Measurements from ENCODE around the gene ARHGEF4.
"Not testable (repeated sequence)": the region's sequence is repeated elsewhere in the genome, so short reads cannot be mapped to it uniquely, and the experiment has no call there.

The ARHGEF4 gene

GRCh38 chr2:131063501-131064283 lies 227.0 kb downstream of the ARHGEF4 start:
- Histone ChIP-seq H3K4me3 (ENCODE audit: insufficient read depth, low read depth, low read length) (no peak overlapping the region), H3K36me3 (ENCODE audit: control insufficient read depth, insufficient read depth, low read length) (peaks cover 10% of the 10 kb centered on the region), H3K27me3 (ENCODE audit: control insufficient read depth, insufficient read depth, low read length, poor library complexity, severe bottlenecking) (no peaks in the 10 kb centered on the region), H3K9me3 (ENCODE audit: control insufficient read depth, low read length) (no peaks in the 10 kb centered on the region), H3K27ac (ENCODE audit: insufficient read depth, low read depth, low read length, poor library complexity, severe bottlenecking) (no peak overlapping the region), H3K4me1 (ENCODE audit: control insufficient read depth, insufficient read depth, low read length) (peaks cover 4% of the 10 kb centered on the region)
- WGBS, 2 experiments: 93 to 95% methylated on average over 8 of the region's 11 CpGs

- Histone ChIP-seq H3K36me3 (ENCODE audit: control insufficient read depth, insufficient read depth, low read length) (peaks cover 16% of the 10 kb centered on the region), H3K9me3 (ENCODE audit: control insufficient read depth, low read length) (no peaks in the 10 kb centered on the region), H3K27ac (ENCODE audit: insufficient read depth, low read depth, low read length, poor library complexity, severe bottlenecking) (no peak overlapping the region), H3K27me3 (ENCODE audit: control insufficient read depth, insufficient read depth, low read length, poor library complexity, severe bottlenecking) (no peaks in the 10 kb centered on the region), H3K4me1 (ENCODE audit: control insufficient read depth, insufficient read depth, low read length) (peaks cover 4% of the 10 kb centered on the region), H3K4me3 (ENCODE audit: insufficient read depth, low read depth, low read length) (no peak overlapping the region)
- WGBS, 2 experiments: 90 to 91% methylated on average over 14 of the region's 14 CpGs
These were observed 228.1 kb downstream of the ARHGEF4 start for GRCh38 chr2:131064589-131065512.

- Histone ChIP-seq H3K4me3 (ENCODE audit: insufficient read depth, low read depth, low read length) (no peak overlapping the region), H3K36me3 (ENCODE audit: control insufficient read depth, insufficient read depth, low read length) (peaks cover 35% of the 10 kb centered on the region), H3K4me1 (ENCODE audit: control insufficient read depth, insufficient read depth, low read length) (peaks cover 4% of the 10 kb centered on the region), H3K27me3 (ENCODE audit: control insufficient read depth, insufficient read depth, low read length, poor library complexity, severe bottlenecking) (no peaks in the 10 kb centered on the region), H3K9me3 (ENCODE audit: control insufficient read depth, low read length) (no peaks in the 10 kb centered on the region), H3K27ac (ENCODE audit: insufficient read depth, low read depth, low read length, poor library complexity, severe bottlenecking) (no peak overlapping the region)
- 91 to 100% methylated on average over 2 of the region's 2 CpGs for WGBS, 2 experiments
These were observed 230.9 kb downstream of the ARHGEF4 start for GRCh38 chr2:131067465-131068125.

GRCh38 chr2:131068172-131068571 lies 231.5 kb downstream of the ARHGEF4 start:
- not testable (repeated sequence) for H3K4me1 ChIP-seq (ENCODE audit: control insufficient read depth, insufficient read depth, low read length); H3K27me3 ChIP-seq (ENCODE audit: control insufficient read depth, insufficient read depth, low read length, poor library complexity, severe bottlenecking); H3K4me3 ChIP-seq (ENCODE audit: insufficient read depth, low read depth, low read length); H3K27ac ChIP-seq (ENCODE audit: insufficient read depth, low read depth, low read length, poor library complexity, severe bottlenecking); H3K9me3 ChIP-seq (ENCODE audit: control insufficient read depth, low read length)
- H3K36me3 ChIP-seq (ENCODE audit: control insufficient read depth, insufficient read depth, low read length): peaks cover 35% of the 10 kb centered on the region
- WGBS, 2 experiments: 92 to 95% methylated on average over 6 of the region's 6 CpGs

- WGBS, 2 experiments: 92 to 96% methylated on average over 15 of the region's 15 CpGs
- not testable (repeated sequence) for H3K4me1 ChIP-seq (ENCODE audit: control insufficient read depth, insufficient read depth, low read length); H3K9me3 ChIP-seq (ENCODE audit: control insufficient read depth, low read length); H3K4me3 ChIP-seq (ENCODE audit: insufficient read depth, low read depth, low read length); H3K27me3 ChIP-seq (ENCODE audit: control insufficient read depth, insufficient read depth, low read length, poor library complexity, severe bottlenecking); H3K27ac ChIP-seq (ENCODE audit: insufficient read depth, low read depth, low read length, poor library complexity, severe bottlenecking)
- peaks cover 54% of the 10 kb centered on the region for H3K36me3 ChIP-seq (ENCODE audit: control insufficient read depth, insufficient read depth, low read length)
These were observed 238.9 kb downstream of the ARHGEF4 start for GRCh38 chr2:131075578-131075977.

DNA sequence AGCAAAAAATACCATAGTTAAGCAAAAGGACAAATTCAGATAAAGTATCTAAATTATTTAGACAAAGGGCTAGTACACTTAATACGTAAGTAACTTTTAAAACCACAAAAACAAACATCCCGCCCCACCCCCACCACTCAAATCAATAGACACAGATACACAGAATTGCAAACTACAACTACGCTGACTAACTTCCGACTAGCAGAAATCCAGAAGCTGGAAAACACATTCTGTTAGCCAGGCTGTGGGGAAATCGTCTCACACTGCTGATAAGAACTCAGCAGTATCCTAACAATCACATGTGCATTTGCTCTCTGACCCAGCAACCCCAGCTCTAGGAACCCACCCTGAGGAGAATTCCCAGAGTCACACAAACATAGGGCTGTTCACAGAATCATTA lies 240.0 kb downstream of the ARHGEF4 start:
- H3K27me3 ChIP-seq (ENCODE audit: control insufficient read depth, insufficient read depth, low read length, poor library complexity, severe bottlenecking): no peaks in the 10 kb centered on the region
- H3K4me1 ChIP-seq (ENCODE audit: control insufficient read depth, insufficient read depth, low read length): no peaks in the 10 kb centered on the region
- WGBS, 2 experiments: 97% methylated on average over 5 of the region's 5 CpGs
- no peak overlapping the region for H3K27ac ChIP-seq (ENCODE audit: insufficient read depth, low read depth, low read length, poor library complexity, severe bottlenecking)
- peaks cover 52% of the 10 kb centered on the region for H3K36me3 ChIP-seq (ENCODE audit: control insufficient read depth, insufficient read depth, low read length)
- no peak overlapping the region for H3K4me3 ChIP-seq (ENCODE audit: insufficient read depth, low read depth, low read length)
- no peaks in the 10 kb centered on the region for H3K9me3 ChIP-seq (ENCODE audit: control insufficient read depth, low read length)

DNA sequence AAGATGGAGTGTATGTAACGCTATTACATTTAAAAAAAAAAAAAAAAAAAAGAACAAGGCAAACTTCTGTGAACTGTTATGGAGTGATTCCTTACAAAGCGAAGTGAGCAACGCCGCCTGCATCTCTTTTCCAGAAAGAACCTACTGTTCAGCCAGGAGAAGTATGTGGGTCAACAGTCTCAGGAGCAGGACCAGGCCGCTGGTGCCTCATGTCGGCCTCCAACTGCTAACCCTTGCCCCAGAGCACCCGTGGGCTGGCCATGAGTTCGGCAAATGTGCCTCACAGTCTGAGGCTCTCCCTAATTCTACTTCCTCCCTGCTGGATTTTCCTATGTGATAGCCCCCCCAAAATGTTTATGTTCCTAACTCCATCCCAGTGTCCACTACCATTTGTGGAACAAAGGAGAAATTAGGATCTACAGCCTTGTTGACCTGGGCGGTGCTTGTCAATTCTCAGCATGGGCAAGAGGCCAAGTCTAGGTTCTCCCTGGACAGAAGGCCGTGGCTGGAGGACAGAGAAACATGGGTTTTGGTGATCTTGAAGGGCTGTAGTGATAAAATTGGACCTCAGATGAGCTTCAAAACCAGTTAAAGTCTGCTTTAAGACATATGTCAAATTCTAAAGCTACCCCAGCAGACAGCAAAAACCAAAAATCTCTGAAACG lies 240.6 kb downstream of the ARHGEF4 start:
- Histone ChIP-seq H3K36me3 (ENCODE audit: control insufficient read depth, insufficient read depth, low read length) (peaks cover 54% of the 10 kb centered on the region), H3K27me3 (ENCODE audit: control insufficient read depth, insufficient read depth, low read length, poor library complexity, severe bottlenecking) (no peaks in the 10 kb centered on the region), H3K27ac (ENCODE audit: insufficient read depth, low read depth, low read length, poor library complexity, severe bottlenecking) (no peak overlapping the region), H3K4me3 (ENCODE audit: insufficient read depth, low read depth, low read length) (no peak overlapping the region), H3K4me1 (ENCODE audit: control insufficient read depth, insufficient read depth, low read length) (no peaks in the 10 kb centered on the region), H3K9me3 (ENCODE audit: control insufficient read depth, low read length) (no peaks in the 10 kb centered on the region)
- WGBS, 2 experiments: 95 to 96% methylated on average over 10 to 11 of the region's 11 CpGs

DNA sequence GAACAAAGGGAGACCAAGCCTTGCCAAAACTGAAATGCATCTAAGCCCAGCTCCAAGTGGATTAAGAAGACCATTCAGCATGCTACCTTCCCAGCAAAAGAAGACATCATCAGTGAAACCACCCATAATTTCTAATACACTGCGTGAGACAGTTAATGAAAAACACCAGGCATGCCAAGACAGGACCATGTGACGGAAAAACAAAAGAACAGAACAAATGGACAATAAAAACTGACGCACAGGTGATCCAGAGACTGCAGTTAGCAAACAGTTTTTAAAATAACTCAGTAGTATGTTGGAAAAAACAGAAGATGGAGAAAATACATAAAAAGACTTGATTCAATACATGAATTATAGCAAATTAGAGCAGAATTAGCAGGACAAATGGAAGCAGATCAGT lies 241.3 kb downstream of the ARHGEF4 start:
- Histone ChIP-seq H3K27me3 (ENCODE audit: control insufficient read depth, insufficient read depth, low read length, poor library complexity, severe bottlenecking) (no peaks in the 10 kb centered on the region), H3K36me3 (ENCODE audit: control insufficient read depth, insufficient read depth, low read length) (peaks cover 56% of the 10 kb centered on the region), H3K27ac (ENCODE audit: insufficient read depth, low read depth, low read length, poor library complexity, severe bottlenecking) (no peak overlapping the region), H3K9me3 (ENCODE audit: control insufficient read depth, low read length) (no peaks in the 10 kb centered on the region), H3K4me1 (ENCODE audit: control insufficient read depth, insufficient read depth, low read length) (no peaks in the 10 kb centered on the region), H3K4me3 (ENCODE audit: insufficient read depth, low read depth, low read length) (no peak overlapping the region)
- 98 to 99% methylated on average over 3 of the region's 3 CpGs for WGBS, 2 experiments

DNA sequence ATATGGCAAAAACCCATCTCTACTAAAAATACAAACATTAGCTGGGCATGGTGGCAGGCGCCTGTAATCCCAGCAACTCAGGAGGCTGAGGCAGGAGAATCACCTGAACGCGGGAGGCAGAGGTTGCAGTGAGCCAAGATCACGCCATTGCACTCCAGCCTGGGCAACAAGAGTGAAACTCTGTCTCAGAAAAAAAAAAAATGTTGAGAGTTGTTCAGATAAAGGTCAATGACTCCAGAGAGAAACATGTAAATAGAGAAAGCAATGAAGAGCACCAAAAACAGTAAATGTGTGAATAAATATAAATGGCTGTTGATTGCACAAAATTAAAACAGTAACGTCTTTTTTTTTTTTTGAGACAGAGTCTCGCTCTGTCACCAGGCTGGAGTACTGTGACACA lies 243.2 kb downstream of the ARHGEF4 start:
- not testable (repeated sequence) for H3K4me1 ChIP-seq (ENCODE audit: control insufficient read depth, insufficient read depth, low read length); H3K27ac ChIP-seq (ENCODE audit: insufficient read depth, low read depth, low read length, poor library complexity, severe bottlenecking); H3K27me3 ChIP-seq (ENCODE audit: control insufficient read depth, insufficient read depth, low read length, poor library complexity, severe bottlenecking); H3K4me3 ChIP-seq (ENCODE audit: insufficient read depth, low read depth, low read length); H3K9me3 ChIP-seq (ENCODE audit: control insufficient read depth, low read length)
- peaks cover 55% of the 10 kb centered on the region for H3K36me3 ChIP-seq (ENCODE audit: control insufficient read depth, insufficient read depth, low read length)
- WGBS, 2 experiments: 92 to 95% methylated on average over 6 of the region's 6 CpGs
